PC-3 (cell line): ENCODE measurements around the gene DHX35.

Source experiments
- CTCF ChIP-seq: fragments of 300-600 bp; sonication (generic); conservative IDR thresholded peaks from 2 replicates; pipeline ENCODE4 v1.5.1; 2017; ENCODE audit warnings: antibody characterized with exemption, low read depth, mild to moderate bottlenecking, low read length
- EZH2 ChIP-seq: fragments of 300-600 bp; sonication (generic); IDR thresholded peaks from one replicate; pipeline ENCODE4 v1.6.1; 2017; ENCODE audit warnings: antibody characterized with exemption, mild to moderate bottlenecking, low read length; ENCODE audit not compliant: unreplicated experiment

GRCh38 chr20:38937978-38938473 lies 24.1 kb upstream of the DHX35 start:
- TF ChIP-seq CTCF (no peak), EZH2 (no peak)
